DMS 273 (cell line): Measurements from ENCODE around the gene PSORS1C2.

Source experiments
- DNase-seq: peaks from one replicate; lab custom pipeline; 2025; ENCODE audit not compliant: unreplicated experiment; lab: John Stamatoyannopoulos, UW

The PSORS1C2 gene

DNA sequence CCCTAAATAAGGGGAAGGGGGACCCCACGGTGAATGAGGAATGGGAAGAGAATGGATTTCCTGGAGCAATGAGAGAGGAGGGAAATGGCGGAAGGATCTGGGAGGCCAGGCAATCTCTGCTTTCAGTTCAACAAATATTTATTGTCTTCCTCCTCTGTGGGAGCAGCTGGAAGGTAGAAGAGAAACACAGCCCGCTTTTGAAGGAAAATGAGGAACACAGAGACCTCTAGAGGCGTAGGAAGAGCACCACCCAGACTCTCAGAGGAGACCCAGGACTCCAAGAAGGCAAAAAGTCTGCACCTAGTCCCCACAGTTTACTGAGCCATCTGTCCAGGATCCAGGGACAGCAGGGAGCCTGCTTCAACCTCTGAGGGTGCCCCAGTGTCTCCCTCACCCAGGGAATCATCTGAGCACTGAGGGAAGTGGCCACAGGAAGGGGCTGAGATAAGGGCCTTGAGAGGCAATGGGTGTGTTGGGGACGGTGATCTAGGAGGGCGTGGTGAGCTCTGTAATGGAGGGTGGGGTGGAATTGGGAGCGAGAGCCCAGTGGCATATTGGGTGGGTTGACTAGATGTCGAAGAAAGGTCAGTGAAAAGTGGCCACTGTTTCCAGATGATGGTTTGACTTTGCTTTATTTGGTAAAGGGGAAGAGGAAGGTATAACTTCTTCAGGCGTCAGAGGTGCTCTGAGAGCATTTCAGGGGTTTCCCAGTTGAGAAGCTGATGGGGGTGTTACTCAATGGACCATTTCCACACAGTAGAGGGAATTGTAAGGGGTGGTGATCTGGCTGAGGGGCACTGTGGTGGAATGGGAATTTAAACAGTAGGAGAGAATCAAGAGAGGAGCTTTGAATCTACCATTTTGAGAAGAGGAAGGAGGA, 23.7 kb downstream of the PSORS1C2 start:
- DNase-seq = peak; percentile 29

- no peak for DNase-seq
Measured at GRCh38 chr6:31114541-31114878, 24.4 kb downstream of the PSORS1C2 start, which contains the start of gene PSORS1C1. PSORS1C1 (plus strand) TSS chr6:31114800; CDS start chr6:31129633, 14,833 bp downstream.

GRCh38 chr6:31113861-31114540, 24.9 kb downstream of the PSORS1C2 start:
- DNase-seq = no peak

- DNase-seq = no peak
Measured at GRCh38 chr6:31112478-31112877, 26.4 kb downstream of the PSORS1C2 start, which contains the start of gene C6orf15. C6orf15 (minus strand) TSS chr6:31112575; CDS start chr6:31112555, 20 bp downstream.

DNA sequence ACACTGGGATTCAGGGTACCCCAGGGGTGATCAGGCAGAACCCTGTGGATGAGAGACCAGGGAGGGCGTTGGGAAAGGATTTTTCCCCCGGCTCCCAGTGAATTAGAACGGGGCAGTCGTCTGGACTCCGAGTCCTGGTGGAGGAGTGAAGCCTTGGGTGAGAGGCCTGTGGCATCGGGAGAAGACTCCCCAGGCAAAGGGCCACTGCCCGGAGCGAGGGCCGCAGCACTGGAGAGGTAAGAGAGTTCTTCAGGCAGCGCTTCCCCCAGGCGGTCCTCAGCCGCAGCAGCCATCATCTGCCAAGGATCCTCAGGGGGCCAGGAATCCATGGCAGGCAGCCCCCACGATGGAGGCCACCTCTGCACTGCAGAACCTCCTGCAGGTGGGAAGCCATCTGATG, 27.2 kb downstream of the PSORS1C2 start:
- no peak for DNase-seq

DNA sequence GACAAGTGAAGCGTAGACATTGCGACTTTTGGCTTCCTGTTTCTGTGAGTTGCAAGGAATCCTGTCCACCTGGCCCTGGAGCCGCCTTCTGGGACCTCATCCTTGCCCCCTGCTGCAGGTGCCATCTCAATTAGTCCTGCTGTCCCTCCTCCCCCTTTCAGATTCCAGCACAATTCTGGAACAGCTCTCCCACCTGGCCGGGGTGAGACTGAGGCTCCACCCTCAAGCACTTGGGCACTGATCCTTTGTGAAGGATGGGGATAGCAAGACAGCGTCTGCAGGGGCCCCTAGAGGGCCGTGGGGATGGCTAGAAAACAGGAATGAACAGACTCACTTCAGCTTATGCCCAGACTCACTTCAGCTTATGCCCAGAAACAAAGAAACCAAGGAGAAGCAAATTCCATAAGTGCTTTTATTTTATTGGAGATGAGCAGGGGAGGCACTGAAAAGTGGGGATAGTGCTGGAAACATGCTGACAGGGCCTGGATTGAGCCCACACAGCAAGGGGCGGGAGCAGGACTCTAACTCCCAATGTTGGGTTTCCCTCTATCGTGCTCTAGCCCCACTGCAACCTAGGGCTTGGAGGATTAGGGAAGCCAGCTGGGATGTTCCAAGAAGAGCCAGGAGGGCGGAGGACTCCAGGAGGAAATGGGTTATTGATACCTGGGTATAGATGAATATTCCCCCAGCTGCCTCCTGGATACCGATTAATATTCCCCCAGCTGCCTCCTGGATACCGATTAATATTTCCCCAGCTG, 27.9 kb downstream of the PSORS1C2 start:
- no peak for DNase-seq

DNA sequence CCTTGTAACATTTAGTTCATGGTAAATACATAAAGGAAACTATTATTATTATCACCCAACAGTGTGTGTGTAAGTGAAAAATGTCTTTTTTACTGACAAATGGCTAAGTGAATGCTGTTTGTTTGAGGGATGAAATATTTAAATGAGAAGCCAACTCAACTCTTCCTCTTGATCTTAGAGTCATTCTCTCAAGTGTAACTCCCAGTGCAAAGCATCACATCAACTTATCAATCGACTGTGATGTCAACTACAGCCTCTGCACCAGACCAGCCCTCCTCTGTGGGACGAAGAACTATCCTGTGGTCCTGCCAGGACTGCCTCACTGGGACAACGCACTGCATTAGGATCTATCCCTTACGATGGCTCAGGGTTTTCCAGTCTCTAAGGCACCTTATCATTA, 31.8 kb downstream of the PSORS1C2 start:
- DNase-seq = no peak

GRCh38 chr6:31103136-31103535, 35.7 kb downstream of the PSORS1C2 start:
- no peak for DNase-seq

GRCh38 chr6:31098449-31098938, 40.4 kb downstream of the PSORS1C2 start:
- no peak for DNase-seq

GRCh38 chr6:31096656-31097055, 42.2 kb downstream of the PSORS1C2 start:
- no peak for DNase-seq

- no peak for DNase-seq
Measured at GRCh38 chr6:31096215-31096614, 42.7 kb downstream of the PSORS1C2 start.

GRCh38 chr6:31094389-31094881, 44.4 kb downstream of the PSORS1C2 start:
- DNase-seq = no peak

- no peak for DNase-seq
Measured at GRCh38 chr6:31092769-31093505, 45.9 kb downstream of the PSORS1C2 start.

DNA sequence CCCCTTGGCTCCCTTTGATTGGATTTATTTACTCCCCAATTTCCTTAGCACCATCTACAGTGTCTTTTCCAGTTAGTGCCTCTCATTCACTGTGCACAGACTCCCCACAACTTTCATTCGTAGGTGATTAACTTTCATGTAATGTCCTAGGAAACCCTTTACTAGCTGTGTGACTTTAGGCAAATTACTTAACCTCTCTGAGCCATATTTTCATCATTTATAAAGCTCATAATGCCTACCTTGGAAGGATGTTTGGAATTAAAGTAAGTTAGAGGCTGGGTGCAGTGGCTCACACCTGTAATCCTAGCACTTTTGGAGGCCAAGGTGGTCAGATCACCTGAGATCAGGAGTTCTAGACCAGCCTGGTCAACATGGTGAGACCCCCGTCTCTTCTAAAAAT, 46.6 kb downstream of the PSORS1C2 start:
- DNase-seq = no peak

DNA sequence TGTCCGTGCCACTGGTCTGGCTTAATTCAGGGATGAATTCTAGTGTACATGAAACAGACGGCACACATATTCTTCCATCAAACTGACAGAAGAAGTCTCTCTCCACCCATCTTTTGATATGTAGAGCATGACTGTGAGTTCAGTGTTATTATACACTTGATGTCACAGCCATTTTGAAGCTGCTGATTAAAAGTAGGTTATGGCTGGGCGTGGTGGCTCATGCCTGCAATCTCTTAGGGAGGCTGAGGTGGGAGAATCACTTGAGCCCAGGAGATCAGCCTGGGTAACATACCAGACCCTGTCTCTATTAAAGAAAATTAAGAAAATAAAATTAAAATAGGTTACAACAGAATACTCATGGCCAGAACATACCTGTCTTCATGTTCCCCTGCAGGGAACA, 47.2 kb downstream of the PSORS1C2 start:
- DNase-seq = no peak

- no peak for DNase-seq
Measured at GRCh38 chr6:31090973-31091364, 47.9 kb downstream of the PSORS1C2 start.

DNA sequence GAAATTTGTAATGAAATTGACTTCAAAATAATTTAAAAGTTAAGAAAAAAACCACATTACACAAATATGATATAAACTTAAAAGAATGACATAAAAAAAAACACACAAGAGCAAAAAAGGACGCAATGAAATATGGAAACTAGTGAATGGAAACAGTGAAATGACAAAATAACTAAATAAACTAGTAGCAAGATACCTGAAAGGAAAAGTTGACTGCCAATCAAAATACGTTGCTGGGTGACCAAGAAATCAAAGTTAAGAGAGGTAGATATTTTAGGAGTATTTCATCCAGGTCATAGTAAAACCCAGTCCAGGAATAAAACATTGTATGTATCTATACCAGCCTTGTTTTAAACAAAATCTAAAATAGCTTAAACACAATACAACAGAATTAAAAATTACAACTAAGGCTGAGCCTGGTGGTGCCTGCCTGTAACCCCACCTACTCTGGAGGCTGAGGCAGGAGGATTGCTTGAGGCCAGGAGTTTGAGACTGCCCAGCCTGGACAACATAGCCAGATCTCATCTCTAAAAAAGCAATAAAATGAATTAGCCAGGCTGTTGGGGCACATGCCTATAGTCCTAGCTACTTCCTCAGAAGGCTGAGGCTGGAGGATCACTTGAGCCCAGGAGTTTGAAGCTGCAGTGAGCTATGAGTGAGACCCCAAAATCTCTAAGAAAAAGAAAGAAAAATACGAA, 48.4 kb downstream of the PSORS1C2 start:
- no peak for DNase-seq
